HepG2 (cell line): ENCODE data around the gene TYR. TPM values are rescaled to one million over a fixed set of nuclear protein-coding genes. Genes with fewer than 3 reads are reported as not detected.
A peak's percentile ranks its signal among the peaks of the same experiment; 100 is the strongest.
"Not testable (repeated sequence)": the region's sequence is repeated elsewhere in the genome, so short reads cannot be mapped to it uniquely, and the experiment has no call there.

Experiments used
- ATAC-seq: fragments of 200-7000 bp; cut with Tn5 transposase; 3 replicates; pipeline ENCODE4 v1.9.1; 2020; ENCODE audit warnings: mild to moderate bottlenecking, moderate library complexity
- BruUV-seq: library from RNA; stranded (reverse); fragments of 400-500 nt; replicated peaks from 2 replicates; lab custom pipeline; 2021; lab: Mats Ljungman, UMichigan
- CTCF ChIA-PET: fragments of 300-600 bp; formaldehyde crosslinking; extraction: SDS; loops from one replicate; lab custom pipeline; 2021; ENCODE audit warnings: low total read pairs, inconsistent platforms, low intra/inter-chr PET ratio; lab: Yijun Ruan, JAX
- POLR2A ChIA-PET: fragments of 350-600 bp; sonication (Branson Sonifier 250); formaldehyde crosslinking; loops from one replicate; lab custom pipeline; 2020; ENCODE audit warnings: antibody characterized with exemption, inconsistent platforms; lab: Yijun Ruan, JAX
- DNase-seq: peaks from one replicate; pipeline ENCODE4 v3.0.0-alpha.2; 2015; ENCODE audit warnings: low spot score
- FAIRE-seq: peaks from 3 replicates; lab custom pipeline; 2011; peaks lifted over from hg19 to GRCh38; lab: Jason Lieb, UNC
- H2AFZ ChIP-seq: one replicate; pipeline ENCODE4 v1.6.1; 2011; ENCODE audit warnings: low read length, inconsistent platforms
- H3K27ac ChIP-seq: fragments of 300-600 bp; 3 replicates; pipeline ENCODE4 v1.8.0; 2011; ENCODE audit warnings: mixed run types, mild to moderate bottlenecking, mixed read lengths, low read length, inconsistent platforms; ENCODE audit not compliant: insufficient read depth; ENCODE audit errors: extremely low read length
- H3K27me3 ChIP-seq, 2 experiments: fragments of 200-600 bp in 1 of 2; 2 replicates in 1 of 2; 3 replicates in 1 of 2; pipeline versions ENCODE4 v1.6.0 to v1.8.0; 2011; ENCODE audit warnings: low read length in 2 of 2, mild to moderate bottlenecking in 2 of 2, moderate library complexity in 2 of 2, inconsistent platforms in 1 of 2; ENCODE audit not compliant: insufficient read depth in 2 of 2, control insufficient read depth in 1 of 2
- H3K36me3 ChIP-seq, 2 experiments: fragments of 200-600 bp in 1 of 2; replicated peaks in 1 of 2; 2 replicates in 1 of 2; 3 replicates in 1 of 2; pipeline versions ENCODE4 v1.5.1 to v1.8.0; 2011; ENCODE audit warnings: low read length in 2 of 2, inconsistent platforms in 1 of 2; ENCODE audit not compliant: insufficient read depth in 2 of 2, control insufficient read depth in 1 of 2
- H3K4me1 ChIP-seq: 2 replicates; pipeline ENCODE4 v1.5.1; 2012; ENCODE audit warnings: low read length, inconsistent platforms; ENCODE audit not compliant: insufficient read depth
- H3K4me2 ChIP-seq: 2 replicates; pipeline ENCODE4 v1.6.0; 2011; ENCODE audit warnings: low read depth, low read length, inconsistent platforms
- H3K4me3 ChIP-seq, 3 experiments: fragments of 200-600 bp in 1 of 3; sonication (generic), shearing (Covaris generic) in 1 of 3; replicated peaks in 1 of 3; 2 replicates each; pipeline ENCODE4 v1.5.1; 2011 to 2016; ENCODE audit warnings: low read length in 3 of 3, inconsistent platforms in 2 of 3, low read depth in 2 of 3, mild to moderate bottlenecking in 2 of 3, control low read depth in 1 of 3, mixed read lengths in 1 of 3; ENCODE audit not compliant: insufficient read depth in 1 of 3
- H3K79me2 ChIP-seq: one replicate; pipeline ENCODE4 v1.6.1; 2011; ENCODE audit warnings: low read length, inconsistent platforms; ENCODE audit not compliant: insufficient read depth
- H3K9ac ChIP-seq: 2 replicates; pipeline ENCODE4 v1.6.0; 2011; ENCODE audit warnings: mild to moderate bottlenecking, low read depth, low read length, inconsistent platforms; ENCODE audit not compliant: insufficient read depth
- H3K9me3 ChIP-seq: 2 replicates; pipeline ENCODE4 v1.5.1; 2012; ENCODE audit warnings: mild to moderate bottlenecking, low read length
- H4K20me1 ChIP-seq: 2 replicates; pipeline ENCODE4 v1.6.0; 2011; ENCODE audit warnings: inconsistent platforms, mild to moderate bottlenecking, low read length, moderate library complexity; ENCODE audit not compliant: insufficient read depth
- CEBPB ChIP-seq: IDR thresholded peaks from 2 replicates; pipeline ENCODE4 v1.6.1; 2011; ENCODE audit warnings: low read depth, low read length, improper control_type of control experiment, borderline replicate concordance
- MAFF ChIP-seq: IDR thresholded peaks from 2 replicates; pipeline ENCODE4 v1.6.1; 2011; ENCODE audit warnings: low read depth, low read length, improper control_type of control experiment
- MAFK ChIP-seq, 2 experiments: IDR thresholded peaks in 1 of 2; conservative IDR thresholded peaks in 1 of 2; 2 replicates each; pipeline ENCODE4 v1.6.1; 2011; ENCODE audit warnings: improper control_type of control experiment in 2 of 2, low read length in 2 of 2
- WGBS: methylation state at CpG from one replicate; pipeline ENCODE4 v1.1.6; 2017; ENCODE audit warnings: low lambda C conversion rate; 5-methylcytosine and 5-hydroxymethylcytosine counted together
- in situ Hi-C: cut with HindIII; loops from 2 replicates; pipeline ENCODE4 v1.10.0; 2017; ENCODE audit warnings: low pct_unique_long_range_greater_than_20kb; ENCODE audit not compliant: extremely low pct_ligation_motif_present
- intact Hi-C: fragments of 100-400 bp; cut with micrococcal nuclease; formaldehyde crosslinking; loops from one replicate; pipeline ENCODE4 v1.10.0; 2022; ENCODE audit not compliant: unreplicated experiment
- polyA plus RNA-seq, 8 experiments: library from polyadenylated mRNA; depleted of rRNA in 3 of 8; stranded (reverse) in 7 of 8; unstranded in 1 of 8; fragments of >200 nt; fragmentation: Illumina TruSeq in 4 of 8; extraction: Trizol in 4 of 8; gene quantifications; 2 replicates each; pipeline versions ENCODE4 v1.2.1 to v1.2.3, GENCODE V29; 2011 to 2016; ENCODE audit warnings: low read depth in 4 of 8, missing spikeins in 1 of 8, mixed read lengths in 1 of 8; ENCODE audit not compliant: insufficient read depth in 1 of 8
- total RNA-seq, 5 experiments: library from RNA; depleted of rRNA; stranded (reverse); fragments of >200 nt; fragmentation: Illumina TruSeq; extraction: Trizol; gene quantifications; 2 replicates each; pipeline ENCODE4 v1.2.3, GENCODE V29; 2016; ENCODE audit warnings: low read depth in 1 of 5
- TF ChIP-seq, protein P1 (sequence below): sonication (generic); formaldehyde crosslinking; IDR thresholded peaks from 2 replicates; pipeline ENCODE4 v1.4.0; 2020; ENCODE audit warnings: missing genetic modification reagents

Gene TYR
- total and polyA plus RNA-seq, 2 of the 13 experiments (the other 11 are each of a cell fraction or from before 2014, with no cell fraction given), result not detected

DNA sequence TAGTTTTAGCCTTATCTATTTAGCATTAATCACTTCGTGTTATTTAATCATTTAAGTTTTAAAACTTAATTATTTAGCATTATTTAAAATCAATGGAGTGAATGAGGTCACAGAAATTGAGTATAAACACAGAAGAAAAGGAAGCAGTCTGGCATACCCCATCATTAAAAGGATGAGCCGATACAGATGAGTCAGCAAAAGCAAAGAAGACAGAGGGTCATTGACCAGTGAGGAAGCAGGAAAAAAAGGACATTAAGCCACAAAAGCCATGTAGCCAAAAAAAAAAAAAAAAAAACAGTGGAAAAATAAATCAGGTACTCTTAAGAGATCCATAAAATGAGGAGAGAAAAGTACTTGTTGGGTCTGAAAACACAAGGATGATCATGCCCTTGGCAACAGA lies 71.5 kb downstream of the TYR start:
- in situ Hi-C loops (no loop called here), intact Hi-C loops (no loop called here)
- no peak for DNase-seq
- H3K4me1 ChIP-seq, result no peaks in the 10 kb centered on the region
- POLR2A ChIA-PET, result no interaction called here
- ATAC-seq, result no peak
- no peak overlapping the region for H3K4me2 ChIP-seq
- CTCF ChIA-PET, result no interaction called here
- H3K4me3 ChIP-seq, result no peak overlapping the region
- H3K9ac ChIP-seq, result no peak overlapping the region
- H2AFZ ChIP-seq, result no peak overlapping the region
- no peak for FAIRE-seq
- H4K20me1 ChIP-seq, result no peaks in the 10 kb centered on the region
- BruUV-seq, result no TSS peak
- no peaks in the 10 kb centered on the region for H3K9me3 ChIP-seq
- TF ChIP-seq, protein P1, sequence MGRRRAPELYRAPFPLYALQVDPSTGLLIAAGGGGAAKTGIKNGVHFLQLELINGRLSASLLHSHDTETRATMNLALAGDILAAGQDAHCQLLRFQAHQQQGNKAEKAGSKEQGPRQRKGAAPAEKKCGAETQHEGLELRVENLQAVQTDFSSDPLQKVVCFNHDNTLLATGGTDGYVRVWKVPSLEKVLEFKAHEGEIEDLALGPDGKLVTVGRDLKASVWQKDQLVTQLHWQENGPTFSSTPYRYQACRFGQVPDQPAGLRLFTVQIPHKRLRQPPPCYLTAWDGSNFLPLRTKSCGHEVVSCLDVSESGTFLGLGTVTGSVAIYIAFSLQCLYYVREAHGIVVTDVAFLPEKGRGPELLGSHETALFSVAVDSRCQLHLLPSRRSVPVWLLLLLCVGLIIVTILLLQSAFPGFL (CRISPR knock-in tag), result no peak
- peak; percentile 77 for TF ChIP-seq MAFF
- peak; percentile 60 to 84 for TF ChIP-seq MAFK (conservative IDR thresholded peaks at IDR 0.05 in 1 of 2, IDR thresholded peaks at IDR 0.05 in 1 of 2; ENCODE audit: low read length in 2 of 2)
- TF ChIP-seq, all 625 proteins: peak for 2
- H3K79me2 ChIP-seq, result no peaks in the 10 kb centered on the region
- no peaks in the 10 kb centered on the region for H3K36me3 ChIP-seq
- no peaks in the 10 kb centered on the region for H3K27me3 ChIP-seq
- H3K27ac ChIP-seq, result no peak overlapping the region
- WGBS, result 22% methylated on average over 2 of the region's 2 CpGs

DNA sequence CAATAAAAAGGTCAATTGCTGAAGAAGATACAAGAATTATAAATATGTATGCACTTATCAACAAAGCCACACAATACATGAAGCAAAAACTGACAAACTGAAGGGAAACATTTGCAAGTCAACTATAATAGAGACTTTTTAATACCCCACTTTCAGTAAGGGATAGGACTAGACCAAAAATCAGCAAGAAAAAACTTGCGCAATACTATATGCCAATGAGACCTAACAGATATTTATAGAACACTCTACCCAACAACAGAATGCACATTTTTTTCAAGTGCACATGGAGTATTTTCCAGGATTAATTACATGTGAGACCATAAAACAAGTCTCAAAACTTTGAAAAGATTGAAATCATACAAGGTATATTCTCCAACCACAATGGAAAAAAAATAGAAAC lies 83.8 kb downstream of the TYR start:
- H3K4me2 ChIP-seq, H3K27ac ChIP-seq, H3K4me1 ChIP-seq, H3K9me3 ChIP-seq, in situ Hi-C loops, H3K79me2 ChIP-seq, H3K9ac ChIP-seq, H3K27me3 ChIP-seq, H3K36me3 ChIP-seq, H2AFZ ChIP-seq, ATAC-seq, intact Hi-C loops, H4K20me1 ChIP-seq, POLR2A ChIA-PET, BruUV-seq, CTCF ChIA-PET, DNase-seq, H3K4me3 ChIP-seq, FAIRE-seq: not testable (repeated sequence)
- 100% methylated on average over 1 of the region's 1 CpG for WGBS
- TF ChIP-seq CEBPB, result peak; percentile 71
